Activated naive CD8-positive, alpha-beta T cell (primary cell): ENCODE measurements around the gene VEPH1.
"Not testable (repeated sequence)": the region's sequence is repeated elsewhere in the genome, so short reads cannot be mapped to it uniquely, and the experiment has no call there.

Source experiments
- H3K27ac Mint-ChIP-seq: one replicate; pipeline ENCODE4 v1.8.0; 2021; ENCODE audit warnings: mixed read lengths
- H3K27me3 Mint-ChIP-seq: one replicate; pipeline ENCODE4 v1.8.0; 2021; ENCODE audit warnings: mixed read lengths
- H3K36me3 Mint-ChIP-seq: one replicate; pipeline ENCODE4 v1.8.0; 2021; ENCODE audit warnings: mixed read lengths
- H3K4me1 Mint-ChIP-seq: one replicate; pipeline ENCODE4 v1.8.0; 2021; ENCODE audit warnings: low read depth, mixed read lengths
- H3K4me3 Mint-ChIP-seq: one replicate; pipeline ENCODE4 v1.8.0; 2021; ENCODE audit warnings: mild to moderate bottlenecking, mixed read lengths
- H3K9me3 Mint-ChIP-seq: one replicate; pipeline ENCODE4 v1.8.0; 2021; ENCODE audit warnings: low read depth, mixed read lengths

Gene VEPH1

DNA sequence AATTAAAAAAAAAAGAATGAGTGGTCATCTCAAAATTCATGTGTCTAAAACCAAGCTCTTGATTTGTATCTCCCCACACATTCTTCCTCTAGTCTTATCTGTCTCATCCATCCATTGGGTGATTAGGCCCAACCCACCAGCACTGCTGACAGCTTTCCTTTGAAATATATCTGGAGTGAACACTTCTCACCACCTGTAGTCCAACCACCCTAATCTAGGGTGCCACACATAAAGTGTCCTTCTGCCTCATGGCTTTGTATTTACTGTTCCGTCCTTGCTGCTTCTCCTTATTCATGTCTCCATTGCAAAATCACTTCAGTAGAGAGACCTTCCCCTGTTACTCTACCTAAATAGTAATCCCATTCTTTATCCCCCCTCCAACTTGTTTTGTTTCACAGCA, 149.0 kb downstream of the VEPH1 start:
- no peaks in the 10 kb centered on the region for H3K27me3 Mint-ChIP-seq
- no peak overlapping the region for H3K27ac Mint-ChIP-seq
- peaks cover 8% of the 10 kb centered on the region for H3K9me3 Mint-ChIP-seq
- no peaks in the 10 kb centered on the region for H3K4me1 Mint-ChIP-seq
- no peak overlapping the region for H3K4me3 Mint-ChIP-seq
- no peaks in the 10 kb centered on the region for H3K36me3 Mint-ChIP-seq

DNA sequence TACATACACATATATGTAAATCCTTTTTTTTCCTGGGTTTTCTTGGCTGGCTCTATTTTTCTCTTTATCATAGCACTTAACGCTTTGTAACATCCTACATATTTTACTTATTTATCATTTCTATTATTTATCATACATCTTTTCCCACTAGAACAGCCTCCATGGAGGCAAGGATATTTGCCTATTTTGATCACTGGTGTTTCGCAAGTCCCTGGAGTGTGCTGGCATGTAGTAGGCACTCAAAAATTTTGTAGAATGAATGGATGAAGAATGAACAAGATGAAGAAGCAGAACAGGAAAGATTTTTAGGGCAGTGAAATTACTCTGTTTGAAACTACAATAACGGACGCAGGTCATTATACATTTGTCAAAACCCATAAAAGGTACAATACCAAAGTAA, 149.6 kb downstream of the VEPH1 start:
- Mint-ChIP-seq H3K27me3 (no peaks in the 10 kb centered on the region), H3K4me1 (no peaks in the 10 kb centered on the region), H3K4me3 (no peak overlapping the region), H3K36me3 (no peaks in the 10 kb centered on the region), H3K27ac (no peak overlapping the region), H3K9me3 (peaks cover 10% of the 10 kb centered on the region)

DNA sequence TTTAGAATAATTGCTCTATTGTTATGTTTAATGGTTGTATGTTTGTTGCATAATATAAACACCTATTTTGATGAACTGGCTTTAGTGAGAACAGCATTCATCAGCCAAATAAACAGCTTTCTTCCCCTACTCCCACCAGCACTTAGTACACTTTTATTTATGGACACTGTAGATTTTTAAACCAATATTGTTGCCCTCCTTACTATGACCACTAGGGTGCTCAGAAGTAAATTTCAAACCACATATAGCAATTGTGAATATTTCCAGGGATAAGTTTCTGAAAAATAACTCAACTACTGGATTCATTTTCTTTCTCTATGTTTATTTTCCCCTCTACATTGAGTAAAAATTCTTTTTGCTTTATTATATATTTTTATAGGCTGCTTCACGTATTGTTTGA, 151.2 kb downstream of the VEPH1 start:
- Mint-ChIP-seq H3K4me1 (no peaks in the 10 kb centered on the region), H3K27me3 (no peaks in the 10 kb centered on the region), H3K36me3 (no peaks in the 10 kb centered on the region), H3K27ac (no peak overlapping the region), H3K4me3 (no peak overlapping the region), H3K9me3 (peaks cover 12% of the 10 kb centered on the region)

DNA sequence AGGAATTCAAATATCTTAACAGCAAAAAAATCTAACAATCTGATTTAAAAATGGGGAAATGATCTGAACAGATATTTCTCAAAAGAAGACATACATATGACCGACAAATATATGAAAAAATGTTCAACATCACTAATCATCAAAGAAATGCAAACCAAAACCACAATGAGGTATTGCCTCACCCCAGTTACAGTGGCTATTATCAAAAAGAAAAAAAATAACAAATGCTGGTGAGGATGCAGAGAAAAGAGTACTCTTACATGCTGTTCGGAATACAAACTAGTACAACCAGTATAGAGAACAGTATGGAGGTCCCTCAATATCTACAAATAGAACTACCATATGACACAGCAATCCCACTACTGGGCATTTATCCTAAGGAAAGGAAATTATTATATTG, 152.6 kb downstream of the VEPH1 start:
- H3K4me3 Mint-ChIP-seq, H3K27me3 Mint-ChIP-seq, H3K27ac Mint-ChIP-seq, H3K4me1 Mint-ChIP-seq, H3K36me3 Mint-ChIP-seq: not testable (repeated sequence)
- peaks cover 12% of the 10 kb centered on the region for H3K9me3 Mint-ChIP-seq

DNA sequence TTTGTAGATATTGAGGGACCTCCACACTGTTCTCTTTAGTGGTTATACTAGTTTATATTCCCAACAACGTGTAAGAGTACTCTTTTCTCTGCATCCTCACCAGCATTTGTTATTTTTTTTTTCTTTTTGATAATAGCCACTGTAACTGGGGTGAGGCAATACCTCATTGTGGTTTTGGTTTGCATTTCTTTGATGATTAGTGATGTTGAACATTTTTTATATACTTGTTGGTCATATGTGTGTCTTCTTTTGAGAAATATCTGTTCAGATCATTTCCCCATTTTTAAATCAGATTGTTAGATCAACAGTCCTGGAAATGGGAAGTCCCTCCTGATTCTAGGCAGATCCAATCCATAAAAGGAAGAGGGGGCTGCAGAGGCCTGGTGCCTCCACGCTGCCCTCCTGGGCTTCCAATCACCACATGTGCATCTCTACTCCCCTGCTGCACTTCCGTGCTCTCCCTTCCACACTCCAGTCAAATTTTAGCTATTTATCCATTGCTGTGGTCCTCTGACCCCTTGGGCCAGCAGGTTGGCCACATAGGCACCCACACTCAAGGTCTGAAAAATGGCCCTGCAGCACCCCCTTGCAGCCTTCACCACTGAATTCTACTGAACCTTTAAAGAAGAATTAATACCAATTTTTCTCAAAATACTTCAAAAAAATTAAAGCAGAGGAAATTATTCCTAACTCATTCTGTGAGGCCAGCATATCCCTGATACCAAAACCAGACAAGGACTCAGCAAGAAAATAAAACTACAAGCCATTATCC, 154.7 kb downstream of the VEPH1 start:
- not testable (repeated sequence) for H3K36me3 Mint-ChIP-seq, H3K27me3 Mint-ChIP-seq, H3K4me3 Mint-ChIP-seq, H3K4me1 Mint-ChIP-seq, H3K27ac Mint-ChIP-seq
- peaks cover 12% of the 10 kb centered on the region for H3K9me3 Mint-ChIP-seq

DNA sequence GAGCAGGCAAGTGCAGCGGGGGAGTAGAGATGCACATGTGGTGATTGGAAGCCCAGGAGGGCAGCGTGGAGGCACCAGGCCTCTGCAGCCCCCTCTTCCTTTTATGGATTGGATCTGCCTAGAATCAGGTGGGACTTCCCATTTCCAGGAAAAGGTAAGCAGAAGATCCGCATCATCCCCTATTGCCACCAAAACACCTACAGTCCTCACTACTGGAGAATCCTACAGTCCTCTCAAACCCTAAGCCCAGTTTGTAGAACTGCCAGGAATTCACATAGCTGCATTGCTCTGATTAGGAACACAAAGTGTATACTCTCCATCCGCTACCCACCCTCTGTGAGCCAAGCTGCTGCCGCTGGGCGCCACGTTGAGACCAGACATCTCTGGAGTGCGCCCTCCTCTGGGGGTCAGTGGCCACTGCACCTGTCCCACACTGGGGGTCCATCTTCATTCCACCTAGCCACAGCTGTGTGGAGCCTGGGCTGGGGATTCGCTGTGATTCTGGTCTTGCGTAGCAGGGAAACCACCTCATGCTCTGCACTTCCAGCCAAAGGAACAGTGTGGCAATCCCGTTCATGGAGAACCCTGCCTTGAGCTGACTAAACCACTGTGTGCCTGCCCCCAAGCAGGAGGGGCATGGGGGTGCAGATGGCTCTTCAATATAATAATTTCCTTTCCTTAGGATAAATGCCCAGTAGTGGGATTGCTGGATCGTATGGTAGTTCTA, 155.5 kb downstream of the VEPH1 start:
- Mint-ChIP-seq H3K27ac (no peak overlapping the region), H3K36me3 (peaks cover 5% of the 10 kb centered on the region), H3K9me3 (peaks cover 14% of the 10 kb centered on the region), H3K4me3 (no peak overlapping the region), H3K4me1 (no peaks in the 10 kb centered on the region), H3K27me3 (no peaks in the 10 kb centered on the region)

DNA sequence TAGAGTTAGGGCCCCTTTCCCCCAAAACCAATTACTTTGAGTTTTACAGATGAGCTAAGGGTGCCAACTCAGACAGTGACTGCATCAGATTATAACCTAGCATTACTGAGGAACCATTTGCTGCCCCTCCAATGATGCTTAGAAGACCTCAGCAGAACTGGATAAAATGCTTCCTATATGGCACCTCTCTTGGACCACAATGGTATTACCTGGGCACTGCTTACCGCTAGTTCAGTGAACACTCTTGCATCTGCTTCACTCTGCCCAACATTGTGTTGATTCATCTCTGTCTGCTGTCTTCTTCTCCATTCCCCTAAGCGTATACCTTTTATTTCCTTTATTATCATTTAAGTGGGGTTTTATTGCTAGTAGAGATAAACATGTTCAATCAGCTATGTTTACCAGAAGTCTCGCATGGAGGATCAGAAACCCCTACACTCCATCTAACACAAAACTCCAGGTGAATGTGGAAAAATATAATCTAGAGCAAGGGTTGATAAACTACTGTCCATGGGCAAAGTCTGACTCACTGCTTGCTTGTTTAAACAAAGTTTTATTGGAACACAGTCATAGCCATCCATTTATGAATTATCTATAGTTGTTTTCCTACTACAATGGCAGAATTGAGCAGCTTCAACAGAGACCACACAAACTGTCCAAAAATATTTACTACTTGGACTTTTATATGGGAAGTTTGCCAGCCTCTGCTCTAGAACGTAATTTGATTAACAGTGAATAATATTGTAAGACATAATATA, 166.8 kb downstream of the VEPH1 start:
- peaks cover 12% of the 10 kb centered on the region for H3K36me3 Mint-ChIP-seq
- no peaks in the 10 kb centered on the region for H3K4me1 Mint-ChIP-seq
- no peaks in the 10 kb centered on the region for H3K27me3 Mint-ChIP-seq
- no peak overlapping the region for H3K4me3 Mint-ChIP-seq
- H3K27ac Mint-ChIP-seq, result no peak overlapping the region
- H3K9me3 Mint-ChIP-seq, result peaks cover 4% of the 10 kb centered on the region

DNA sequence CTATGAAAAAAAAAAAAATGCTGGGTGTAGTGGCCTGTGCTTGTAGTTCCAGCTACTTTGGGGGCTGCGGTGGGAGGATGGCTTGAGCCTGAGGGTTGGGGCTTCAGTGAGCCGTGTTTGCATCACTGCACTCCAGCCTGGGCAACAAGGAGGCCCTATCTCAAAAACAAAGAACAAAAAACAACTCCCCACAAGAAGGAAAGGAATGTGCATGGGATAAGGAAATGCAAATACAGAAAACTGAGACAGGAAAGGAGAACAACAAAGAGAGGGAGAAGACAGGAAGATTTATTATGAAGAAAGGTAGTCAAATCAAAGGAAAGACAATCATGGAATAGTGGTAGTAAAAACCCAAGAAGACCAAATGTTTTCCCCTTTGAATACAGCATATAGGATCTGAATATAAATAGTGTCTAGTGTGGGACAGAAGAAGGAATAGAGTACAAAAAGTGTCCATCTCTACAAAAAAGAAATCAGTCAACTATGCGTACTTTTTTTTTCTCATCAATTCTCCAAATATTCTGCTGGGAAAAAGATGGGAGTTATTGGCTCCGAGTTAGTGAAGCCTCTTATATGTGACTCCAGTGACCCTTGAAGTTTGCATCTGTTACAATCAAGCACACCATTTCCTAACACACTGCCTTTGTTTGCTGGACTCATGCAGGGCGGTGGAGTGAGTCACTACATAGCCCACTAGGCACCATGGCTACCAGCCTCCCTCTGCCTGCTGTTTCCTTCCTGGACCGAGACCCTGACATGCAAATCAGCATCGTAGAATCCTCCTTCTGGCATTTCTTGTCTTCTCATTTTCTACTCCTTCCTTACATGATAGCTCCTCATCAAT, 167.8 kb downstream of the VEPH1 start:
- no peaks in the 10 kb centered on the region for H3K4me1 Mint-ChIP-seq
- H3K36me3 Mint-ChIP-seq, result peaks cover 12% of the 10 kb centered on the region
- no peak overlapping the region for H3K4me3 Mint-ChIP-seq
- no peak overlapping the region for H3K27ac Mint-ChIP-seq
- H3K27me3 Mint-ChIP-seq, result no peaks in the 10 kb centered on the region
- H3K9me3 Mint-ChIP-seq, result no peaks in the 10 kb centered on the region

DNA sequence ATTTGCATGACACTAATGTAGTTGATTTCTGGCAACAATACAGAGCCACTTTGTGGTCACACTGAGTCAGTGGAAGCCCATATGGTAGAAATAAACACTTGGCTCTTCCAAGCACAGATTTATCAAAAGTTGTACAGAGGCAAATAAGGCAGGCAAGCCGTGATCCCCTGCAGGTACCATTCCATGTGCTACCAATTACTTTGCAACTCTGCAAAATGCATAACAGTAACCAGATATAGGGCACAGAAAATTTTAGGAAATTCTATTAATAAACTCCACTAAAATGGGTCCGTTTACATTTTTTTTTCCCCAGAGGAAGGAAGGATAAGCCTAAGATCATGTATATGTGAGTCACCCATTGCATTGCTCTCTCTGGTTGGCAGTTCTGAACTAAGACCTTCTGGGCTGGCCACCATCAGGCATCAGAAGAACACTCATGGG, 169.6 kb downstream of the VEPH1 start:
- no peaks in the 10 kb centered on the region for H3K27me3 Mint-ChIP-seq
- H3K27ac Mint-ChIP-seq, result no peak overlapping the region
- H3K4me1 Mint-ChIP-seq, result no peaks in the 10 kb centered on the region
- no peak overlapping the region for H3K4me3 Mint-ChIP-seq
- H3K9me3 Mint-ChIP-seq, result no peaks in the 10 kb centered on the region
- peaks cover 9% of the 10 kb centered on the region for H3K36me3 Mint-ChIP-seq

DNA sequence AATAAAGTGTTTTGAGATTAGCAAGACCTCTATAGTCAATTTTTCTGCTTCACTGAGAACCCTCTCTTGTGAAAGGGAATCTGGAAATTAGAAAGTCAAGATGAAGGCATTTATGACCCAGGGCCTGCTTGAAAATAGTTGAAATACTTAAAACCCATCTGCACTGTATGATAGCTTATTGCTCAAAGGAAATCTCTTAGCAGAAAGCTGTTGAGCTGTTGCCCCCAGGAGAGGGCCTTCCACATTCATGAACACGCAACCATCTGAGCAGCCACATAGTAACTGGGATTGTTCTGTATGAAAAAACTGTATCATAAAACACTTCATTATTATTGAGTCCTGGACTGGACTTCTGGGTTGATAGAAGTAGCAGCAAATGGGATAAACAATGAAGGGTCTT, 173.0 kb downstream of the VEPH1 start:
- Mint-ChIP-seq H3K4me1 (no peaks in the 10 kb centered on the region), H3K9me3 (no peaks in the 10 kb centered on the region), H3K36me3 (peaks cover 4% of the 10 kb centered on the region), H3K27ac (no peak overlapping the region), H3K4me3 (no peak overlapping the region), H3K27me3 (no peaks in the 10 kb centered on the region)

DNA sequence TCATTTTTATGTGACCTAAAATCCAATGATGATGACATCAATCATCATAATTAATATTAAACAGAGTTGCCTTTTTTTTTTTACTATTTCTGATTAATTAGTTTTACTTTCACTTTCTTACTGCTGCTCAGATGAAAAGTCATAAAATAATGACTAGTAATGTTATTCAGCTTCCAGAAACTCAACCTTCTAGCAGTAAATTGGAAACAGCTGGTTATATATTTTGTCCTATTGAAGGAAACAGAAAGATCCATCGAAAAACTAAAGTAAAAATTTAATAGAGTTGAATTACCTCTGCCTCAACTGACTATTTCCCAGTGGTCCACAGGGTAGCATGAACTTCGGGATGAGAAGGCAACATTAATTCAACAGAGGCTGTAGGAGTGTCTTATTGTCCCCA, 173.7 kb downstream of the VEPH1 start:
- Mint-ChIP-seq H3K27ac (no peak overlapping the region), H3K4me3 (no peak overlapping the region), H3K4me1 (no peaks in the 10 kb centered on the region), H3K9me3 (no peaks in the 10 kb centered on the region), H3K27me3 (no peaks in the 10 kb centered on the region), H3K36me3 (peaks cover 4% of the 10 kb centered on the region)

DNA sequence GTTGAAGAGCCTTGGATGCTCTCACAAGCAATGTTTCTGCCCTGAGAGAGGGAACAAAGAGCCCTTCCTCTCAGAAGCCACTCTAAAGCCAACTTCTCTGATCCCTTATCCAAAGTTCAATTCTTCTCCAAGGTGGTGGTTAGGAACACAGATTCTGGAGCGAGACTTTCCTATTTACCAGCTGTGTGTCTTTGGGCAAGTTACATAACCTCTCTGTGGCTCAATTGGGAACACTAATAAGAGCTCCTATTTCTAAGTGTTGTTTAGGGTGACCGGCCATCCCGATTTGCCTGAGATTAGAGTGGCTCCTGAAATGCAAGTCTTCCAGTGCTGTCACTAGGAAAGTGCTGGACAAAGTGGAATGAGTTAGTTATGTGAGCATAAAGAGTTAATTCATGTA, 175.4 kb downstream of the VEPH1 start:
- Mint-ChIP-seq H3K36me3 (peaks cover 2% of the 10 kb centered on the region), H3K4me1 (no peaks in the 10 kb centered on the region), H3K27ac (no peak overlapping the region), H3K27me3 (no peaks in the 10 kb centered on the region), H3K9me3 (no peaks in the 10 kb centered on the region), H3K4me3 (no peak overlapping the region)

DNA sequence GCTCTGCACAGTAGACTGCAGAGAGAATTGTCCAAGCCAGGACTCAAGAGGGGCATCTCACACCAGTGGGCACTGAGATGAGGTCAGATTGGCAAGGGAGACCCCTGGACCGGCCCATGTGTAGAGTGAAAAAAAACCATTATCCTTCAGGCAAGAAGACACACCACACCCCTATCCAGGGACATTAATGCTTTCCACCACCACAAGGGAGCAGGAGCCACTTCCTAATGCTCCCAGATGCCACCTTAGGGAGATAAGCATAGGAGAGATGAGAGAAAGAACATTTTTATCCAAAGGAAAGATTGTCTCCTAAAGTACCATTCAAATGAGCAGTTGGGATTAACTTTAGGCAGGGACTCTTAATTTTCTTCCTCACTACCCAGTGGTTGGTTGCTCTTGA, 176.2 kb downstream of the VEPH1 start:
- Mint-ChIP-seq H3K9me3 (no peaks in the 10 kb centered on the region), H3K4me3 (no peak overlapping the region), H3K27me3 (no peaks in the 10 kb centered on the region), H3K4me1 (no peaks in the 10 kb centered on the region), H3K36me3 (peaks cover 2% of the 10 kb centered on the region), H3K27ac (no peak overlapping the region)

DNA sequence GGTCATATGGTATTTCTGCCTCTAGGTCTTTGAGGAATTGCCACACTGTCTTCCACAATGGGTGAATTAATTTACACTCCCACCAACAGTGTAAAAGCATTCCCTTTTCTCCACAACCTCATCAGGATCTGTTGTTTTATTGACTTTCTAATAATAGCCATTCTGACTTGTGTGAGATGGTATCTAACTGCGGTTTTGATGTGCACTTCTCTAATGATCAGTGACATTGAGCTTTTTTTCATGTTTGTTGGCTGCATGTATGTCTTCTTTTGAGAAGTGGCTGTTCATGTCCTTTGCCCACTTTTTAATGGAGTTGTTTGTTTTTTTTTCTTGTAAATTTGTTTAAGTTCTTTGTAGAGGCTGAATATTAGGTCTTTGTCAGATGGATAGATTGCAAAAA, 178.3 kb downstream of the VEPH1 start:
- H3K9me3 Mint-ChIP-seq, H3K27ac Mint-ChIP-seq, H3K36me3 Mint-ChIP-seq, H3K27me3 Mint-ChIP-seq, H3K4me1 Mint-ChIP-seq, H3K4me3 Mint-ChIP-seq: not testable (repeated sequence)

DNA sequence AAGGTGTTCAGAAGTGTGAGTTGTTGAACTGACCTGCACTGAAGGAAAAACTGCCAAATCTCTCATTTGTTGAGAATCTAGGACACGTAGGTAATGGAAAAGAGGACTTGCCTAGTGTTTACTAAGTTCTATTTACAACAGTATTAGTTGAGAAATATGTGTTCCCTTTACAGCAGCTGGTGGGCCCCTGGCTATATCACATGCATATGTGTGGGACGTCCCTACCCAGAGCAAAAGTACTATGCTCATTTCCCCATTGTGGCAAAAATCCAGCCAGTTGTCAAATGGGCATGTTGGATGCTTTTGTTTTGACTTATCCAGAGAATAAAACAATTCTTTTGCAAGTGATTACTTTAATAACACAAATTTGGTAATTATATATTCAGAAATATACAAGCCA, 179.9 kb downstream of the VEPH1 start:
- Mint-ChIP-seq H3K27ac (no peak overlapping the region), H3K9me3 (no peaks in the 10 kb centered on the region), H3K27me3 (no peaks in the 10 kb centered on the region), H3K4me1 (no peaks in the 10 kb centered on the region), H3K36me3 (peaks cover 2% of the 10 kb centered on the region), H3K4me3 (no peak overlapping the region)
